SH-SY5Y (cell line): ENCODE data around the gene FANCC.

Experiments
- GATA2 ChIP-seq: IDR thresholded peaks from 2 replicates; pipeline ENCODE4 v1.6.1; 2011; ENCODE audit warnings: mild to moderate bottlenecking, low read depth, low read length
- GATA3 ChIP-seq: IDR thresholded peaks from 2 replicates; pipeline ENCODE4 v1.6.1; 2011; ENCODE audit warnings: low read depth, mild to moderate bottlenecking, low read length, moderate library complexity

- TF ChIP-seq GATA2 (no peak), GATA3 (no peak)
Observed at GRCh38 chr9:95101326-95101725, 216.2 kb downstream of the FANCC start.
